ENCODE data around the gene PYDC1.
"Not testable (repeated sequence)": the region's sequence is repeated elsewhere in the genome, so short reads cannot be mapped to it uniquely, and the experiment has no call there.

PYDC1 gene

DNA sequence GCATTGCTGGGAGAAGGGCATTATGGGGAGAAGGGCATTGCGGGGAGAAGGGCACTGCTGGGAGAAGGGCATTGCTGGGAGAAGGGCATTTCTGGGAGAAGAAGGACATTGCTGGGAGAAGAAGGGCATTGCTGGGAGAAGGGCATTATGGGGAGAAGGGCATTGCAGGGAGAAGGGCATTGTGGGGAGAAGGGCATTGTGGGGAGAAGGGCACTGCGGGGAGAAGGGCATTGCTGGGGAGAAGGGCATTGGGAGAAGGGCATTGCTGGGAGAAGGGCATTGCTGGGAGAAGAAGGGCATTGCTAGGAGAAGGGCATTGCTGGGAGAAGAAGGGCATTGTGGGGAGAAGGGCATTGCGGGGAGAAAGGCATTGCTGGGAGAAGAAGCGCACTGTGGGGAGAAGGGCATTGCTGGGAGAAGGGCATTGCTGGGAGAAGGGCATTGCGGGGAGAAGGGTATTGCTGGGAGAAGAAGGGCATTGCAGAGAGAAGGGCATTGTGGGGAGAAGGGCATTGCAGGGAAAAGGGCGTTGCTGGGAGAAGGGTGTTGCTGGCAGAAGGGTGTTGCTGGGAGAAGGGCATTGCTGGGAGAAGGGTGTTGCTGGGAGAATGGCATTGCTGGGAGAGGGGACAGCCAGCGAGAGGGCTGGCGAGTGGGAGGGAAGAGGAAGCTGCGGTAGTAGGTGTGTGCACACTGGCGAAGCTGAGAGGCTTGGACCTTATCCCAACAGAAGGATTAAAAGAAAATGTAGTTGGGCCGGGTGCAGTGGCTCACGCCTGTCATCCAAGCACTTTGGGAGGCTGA lies 4.6 kb upstream of the PYDC1 start:
- DNase-seq, result no peak

DNA sequence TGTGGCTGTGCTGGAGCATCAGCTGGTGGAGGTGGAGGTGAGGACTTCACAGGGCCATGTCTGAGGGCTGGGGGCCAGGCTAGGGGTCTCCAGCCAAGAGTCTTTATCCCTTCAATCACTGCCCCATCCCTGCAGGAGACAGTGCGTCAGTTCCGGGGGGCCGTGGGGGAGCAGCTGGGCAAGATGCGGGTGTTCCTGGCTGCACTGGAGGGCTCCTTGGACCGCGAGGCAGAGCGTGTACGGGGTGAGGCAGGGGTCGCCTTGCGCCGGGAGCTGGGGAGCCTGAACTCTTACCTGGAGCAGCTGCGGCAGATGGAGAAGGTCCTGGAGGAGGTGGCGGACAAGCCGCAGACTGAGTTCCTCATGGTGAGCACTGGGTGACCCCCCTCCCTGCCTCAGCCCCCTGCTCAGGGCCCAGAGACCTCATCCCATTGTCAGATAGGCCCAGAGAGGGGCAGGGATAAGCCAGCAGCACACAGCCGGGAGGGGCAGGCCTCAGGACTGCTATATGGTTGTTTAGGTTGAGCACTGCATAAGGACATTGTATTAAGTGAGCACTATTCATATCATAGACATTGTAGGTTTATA lies 2.3 kb upstream of the PYDC1 start:
- no peak for DNase-seq

DNA sequence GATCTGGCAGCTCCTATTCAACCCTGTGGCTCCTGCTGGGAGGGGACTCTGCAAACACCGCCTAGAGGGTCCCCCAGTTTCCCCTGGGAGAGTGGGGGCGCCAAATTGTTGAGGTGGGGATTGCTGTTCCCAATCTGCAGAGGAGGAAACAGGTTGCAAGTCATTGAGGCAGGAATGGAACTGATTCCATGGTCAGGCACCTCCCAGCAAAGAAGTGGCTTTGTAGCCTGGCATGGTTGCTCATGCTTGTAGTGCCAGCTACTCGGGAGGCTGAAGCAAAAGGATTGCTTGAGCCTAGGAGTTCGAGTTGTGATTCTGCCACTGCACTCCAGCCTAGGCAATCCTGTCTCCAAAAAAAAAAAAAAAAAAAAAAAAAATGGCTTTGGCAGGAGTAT lies 198 bp upstream of the PYDC1 start:
- no peak for DNase-seq

DNA sequence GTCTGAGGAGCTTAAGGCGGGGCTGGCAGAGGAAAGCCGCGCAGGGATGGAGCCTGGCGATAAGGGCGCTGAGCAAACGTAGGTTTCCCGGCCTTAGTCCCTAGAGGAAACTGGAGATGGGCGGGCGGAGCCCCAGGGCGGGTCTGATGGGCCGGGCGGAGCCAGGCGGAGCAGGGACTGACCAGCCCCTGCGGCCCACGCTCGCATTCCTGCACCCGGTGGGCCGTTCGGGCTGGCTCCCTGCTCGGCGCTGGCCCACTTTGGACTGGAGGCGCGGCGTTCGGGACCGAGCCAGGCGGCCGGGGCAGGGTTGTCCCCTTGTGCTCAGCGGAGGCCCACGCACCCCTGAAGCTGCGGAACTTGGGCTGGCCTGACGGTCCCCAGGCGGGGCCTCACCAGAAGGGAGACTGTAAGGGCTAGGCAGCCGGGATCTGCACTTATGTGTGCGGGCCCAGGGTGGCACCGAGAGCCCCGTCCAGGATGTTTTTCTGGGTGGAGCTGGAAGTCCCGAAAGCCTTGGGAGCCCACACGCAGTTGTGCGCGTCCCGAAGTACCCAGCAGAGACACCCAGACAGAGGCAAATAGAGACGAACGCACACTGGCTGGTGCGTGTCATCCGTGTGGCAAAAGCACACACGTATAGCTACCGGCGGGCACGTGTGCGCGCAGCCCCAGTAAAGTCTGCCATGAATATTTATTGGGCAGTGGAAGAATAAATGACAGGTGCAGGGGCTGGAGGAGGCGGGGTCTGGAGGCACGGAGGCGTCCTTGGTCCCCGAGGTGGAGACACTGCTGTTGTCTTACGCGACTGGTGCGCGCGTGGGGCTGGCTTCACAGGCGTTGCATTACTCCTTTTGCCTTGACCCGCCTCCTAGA lies 1.4 kb downstream of the PYDC1 start:
- DNase-seq, result no peak

GRCh38 chr16:31214708-31215286 lies 2.1 kb downstream of the PYDC1 start:
- no peak for DNase-seq

GRCh38 chr16:31213877-31214707 lies 2.8 kb downstream of the PYDC1 start, which contains the start of gene TRIM72:
TRIM72 (plus strand) TSS chr16:31214119; CDS start chr16:31214739, 620 bp downstream.
- DNase-seq, result no peak

DNA sequence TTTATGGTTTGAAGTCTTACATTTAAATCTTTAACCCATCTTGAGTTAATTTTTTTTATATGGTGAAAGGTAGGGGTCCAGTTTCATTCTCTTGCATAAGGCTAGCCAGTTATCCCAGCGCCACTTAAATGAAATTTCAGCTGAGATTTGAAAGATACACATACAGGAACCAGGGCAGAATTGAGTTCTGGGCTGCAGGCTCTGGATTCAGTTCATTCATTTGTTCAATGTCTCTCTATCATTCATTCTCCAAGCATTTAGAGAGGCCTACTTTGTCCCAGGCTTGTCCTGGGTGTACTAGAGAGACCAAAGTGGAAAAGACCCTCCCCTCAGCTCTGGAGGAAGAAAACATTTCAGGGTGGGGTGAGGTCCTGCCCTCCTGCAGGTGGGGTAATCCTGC lies 3.6 kb downstream of the PYDC1 start:
- no peak for DNase-seq

DNA sequence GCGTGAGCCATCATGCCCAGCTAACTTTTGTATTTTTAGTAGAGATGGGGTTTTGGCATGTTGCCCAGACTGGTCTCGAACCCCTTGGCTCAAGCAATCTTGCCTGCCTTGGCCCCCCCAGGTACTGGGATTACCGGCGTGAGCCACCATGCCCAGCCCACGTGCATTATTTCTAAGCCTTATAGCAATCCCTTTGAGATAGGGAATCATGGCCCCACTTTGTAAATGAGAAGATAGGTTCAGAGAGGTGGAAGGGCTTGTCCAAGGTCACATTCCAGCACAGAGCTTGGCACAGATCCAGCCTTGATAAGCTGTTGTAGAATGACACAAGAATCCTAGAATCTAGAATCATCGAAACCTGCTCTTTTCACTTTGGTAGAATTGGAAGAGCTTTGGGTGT lies 10.2 kb downstream of the PYDC1 start:
- DNase-seq, result no peak

DNA sequence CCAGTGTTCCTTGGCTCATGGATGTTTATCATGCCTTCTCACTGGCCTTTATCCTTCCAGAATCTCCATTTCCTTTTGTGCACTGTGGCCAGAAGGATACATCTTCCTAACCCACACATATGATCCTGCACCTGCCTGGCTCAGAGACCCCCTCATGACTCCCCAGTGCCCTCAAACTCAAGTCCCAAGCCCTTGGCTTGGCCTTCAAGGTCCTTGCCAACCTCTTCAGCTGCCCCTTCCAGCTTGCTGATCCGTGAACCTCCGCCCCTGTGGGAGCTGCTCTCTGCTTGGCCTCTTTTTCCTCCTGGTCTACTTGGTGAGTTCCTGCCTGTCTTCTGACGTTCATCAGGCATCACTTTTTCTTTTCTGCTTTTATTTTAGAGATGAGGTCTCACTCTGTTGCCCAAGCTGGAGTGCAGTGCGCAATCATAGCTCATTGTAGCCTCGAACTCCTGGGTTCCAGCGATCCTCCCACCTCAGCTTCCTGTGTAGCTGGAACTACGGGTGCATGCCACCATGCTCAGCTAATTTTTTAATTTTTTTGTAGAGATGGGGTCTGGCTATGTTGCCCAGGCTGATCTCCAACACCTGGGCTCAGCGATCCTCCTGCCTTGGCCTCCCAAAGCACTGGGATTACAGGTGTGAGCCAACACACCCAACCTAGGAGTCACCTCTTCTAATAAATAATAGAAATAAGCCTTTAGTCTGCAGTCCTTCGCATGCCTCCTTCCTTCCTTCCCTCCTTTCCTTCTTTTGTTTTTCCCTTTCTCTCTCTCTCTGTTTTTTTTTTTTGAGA lies 11.9 kb downstream of the PYDC1 start:
- DNase-seq, result no peak

- no peak for DNase-seq
These were observed 14.2 kb downstream of the PYDC1 start, which contains the start of gene PYCARD for GRCh38 chr16:31202414-31203375. PYCARD (minus strand) TSS chr16:31202760; CDS start chr16:31202690, 70 bp downstream.

GRCh38 chr16:31201582-31202413 lies 15.1 kb downstream of the PYDC1 start:
- DNase-seq, result no peak

DNA sequence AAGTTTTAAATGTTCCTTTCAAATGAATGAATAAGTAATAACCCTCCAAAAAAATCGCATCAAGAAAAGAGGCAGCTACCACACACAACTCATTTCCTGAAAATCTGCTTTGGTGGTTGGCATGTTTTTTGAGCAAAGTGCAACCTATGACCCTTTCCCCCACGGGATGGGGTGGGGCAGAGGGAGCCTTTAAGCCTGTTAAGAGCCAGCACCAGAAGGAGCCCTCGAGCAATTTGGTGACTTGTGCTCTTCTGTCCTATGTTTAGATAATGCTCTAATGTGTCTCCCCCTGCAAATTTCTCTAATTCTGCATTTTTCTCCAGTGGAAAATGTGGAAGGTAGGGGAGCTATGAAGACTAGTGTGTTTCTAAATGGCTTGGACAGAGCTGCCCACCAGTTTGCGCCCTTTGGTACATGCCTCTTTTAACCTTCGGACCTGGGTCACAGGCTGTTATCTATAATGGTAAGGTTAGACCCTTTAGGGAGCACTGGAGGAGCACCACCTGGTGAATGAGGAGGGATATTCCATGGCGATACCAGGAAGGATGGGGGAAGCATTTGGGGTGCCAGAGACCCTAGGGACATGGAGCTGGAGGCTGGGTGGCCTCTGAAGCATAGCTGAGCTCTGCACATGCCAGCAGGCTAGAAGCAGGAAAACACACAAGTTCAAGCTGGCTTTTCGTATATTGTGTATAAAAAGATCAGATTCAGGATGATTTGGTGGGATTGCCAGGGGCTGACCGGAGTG lies 15.9 kb downstream of the PYDC1 start:
- no peak for DNase-seq

- DNase-seq, result not testable (repeated sequence)
These were observed 16.8 kb downstream of the PYDC1 start for GRCh38 chr16:31200111-31200510.

DNA sequence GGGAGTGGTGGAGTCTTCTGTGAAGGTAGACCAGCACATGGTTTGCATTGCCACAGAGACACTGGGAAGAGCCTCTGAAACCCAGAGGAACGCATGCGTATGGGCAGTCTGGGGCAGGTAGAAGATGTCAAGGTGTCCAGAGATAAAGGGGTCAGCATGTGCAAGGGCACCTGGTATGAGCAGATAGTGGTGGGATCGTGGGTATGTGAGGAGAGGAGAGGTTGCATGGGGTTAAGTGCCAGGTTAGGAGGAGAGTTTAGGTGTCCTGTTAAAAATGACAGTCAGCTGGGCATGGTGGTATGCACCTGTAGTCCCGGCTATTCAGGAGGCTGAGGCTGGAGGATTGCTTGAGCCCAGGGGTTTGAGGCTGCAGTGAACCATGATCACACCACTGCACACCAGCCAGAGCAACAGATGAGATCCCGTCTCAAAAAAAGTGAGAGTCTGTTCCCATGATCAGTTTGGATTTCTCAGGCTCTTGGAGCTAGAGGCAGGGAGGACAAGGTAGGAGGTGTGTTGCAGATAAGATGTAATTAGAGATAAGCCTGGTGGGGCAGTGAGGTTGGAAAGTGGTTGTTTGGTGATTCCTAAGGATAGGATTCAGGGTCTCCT lies 17.4 kb downstream of the PYDC1 start:
- DNase-seq, result no peak

- no peak for DNase-seq
These were observed 18.6 kb downstream of the PYDC1 start for GRCh38 chr16:31198207-31198882.

- no peak for DNase-seq
These were observed 20.4 kb downstream of the PYDC1 start for GRCh38 chr16:31196324-31197088.

All from NCI-H2171 (cell line).